GM21717 (cell line): Measurements from ENCODE around the gene RAP1B.

Source experiments
- ATAC-seq: cut with Tn5 transposase; IDR thresholded peaks from one replicate; pipeline ENCODE4 v1.9.1; 2021; ENCODE audit warnings: mild to moderate bottlenecking, moderate library complexity; ENCODE audit not compliant: unreplicated experiment

The RAP1B gene

GRCh38 chr12:68610370-68611093 is at the start of gene RAP1B:
RAP1B (plus strand) TSS chr12:68610899; CDS start chr12:68648725, 37,826 bp downstream.
- ATAC-seq: peak; percentile 80

- no peak for ATAC-seq
Observed at GRCh38 chr12:68561830-68562229, 48.9 kb upstream of the RAP1B start.

GRCh38 chr12:68564166-68564565 is 46.5 kb upstream of the RAP1B start:
- ATAC-seq: no peak

- no peak for ATAC-seq
Observed at GRCh38 chr12:68565391-68565903, 45.3 kb upstream of the RAP1B start.

- ATAC-seq: no peak
Observed at GRCh38 chr12:68568922-68569569, 41.7 kb upstream of the RAP1B start.

GRCh38 chr12:68572661-68573060 is 38.0 kb upstream of the RAP1B start:
- ATAC-seq: no peak

GRCh38 chr12:68573406-68573805 is 37.3 kb upstream of the RAP1B start:
- no peak for ATAC-seq

GRCh38 chr12:68577949-68578348 is 32.8 kb upstream of the RAP1B start:
- no peak for ATAC-seq

GRCh38 chr12:68578765-68579164 is 31.9 kb upstream of the RAP1B start:
- ATAC-seq: no peak

- no peak for ATAC-seq
Observed at GRCh38 chr12:68579254-68579653, 31.4 kb upstream of the RAP1B start.

- no peak for ATAC-seq
Observed at GRCh38 chr12:68580911-68581310, 29.8 kb upstream of the RAP1B start.

GRCh38 chr12:68581926-68582325 is 28.8 kb upstream of the RAP1B start:
- no peak for ATAC-seq

- no peak for ATAC-seq
Observed at GRCh38 chr12:68585966-68586365, 24.7 kb upstream of the RAP1B start.

- peak; percentile 75 for ATAC-seq
Observed at GRCh38 chr12:68587448-68587873, 23.2 kb upstream of the RAP1B start.

- no peak for ATAC-seq
Observed at GRCh38 chr12:68589194-68589593, 21.5 kb upstream of the RAP1B start.

GRCh38 chr12:68591734-68592418 is 18.8 kb upstream of the RAP1B start:
- ATAC-seq: no peak

- no peak for ATAC-seq
Observed at GRCh38 chr12:68595241-68595640, 15.5 kb upstream of the RAP1B start.

GRCh38 chr12:68601767-68602166 is 8.9 kb upstream of the RAP1B start:
- no peak for ATAC-seq

GRCh38 chr12:68602720-68603119 is 8.0 kb upstream of the RAP1B start:
- ATAC-seq: no peak

- ATAC-seq: no peak
Observed at GRCh38 chr12:68608191-68608590, 2.5 kb upstream of the RAP1B start.

- no peak for ATAC-seq
Observed at GRCh38 chr12:68609998-68610369, 715 bp upstream of the RAP1B start.
